HepG2 (cell line): Measurements from ENCODE around the gene SRXN1. TPM values are rescaled to one million over a fixed set of nuclear protein-coding genes. Genes with fewer than 3 reads are reported as not detected.
A peak's percentile ranks its signal among the peaks of the same experiment; 100 is the strongest.

ENCODE experiments used
- CENPX ChIP-seq: sonication (generic); formaldehyde crosslinking; IDR thresholded peaks from 2 replicates; pipeline ENCODE4 v1.9.0; 2021; ENCODE audit warnings: mild to moderate bottlenecking, missing genetic modification reagents, moderate library complexity
- EP300 ChIP-seq, 3 experiments: sonication (generic) in 1 of 3; formaldehyde crosslinking in 1 of 3; IDR thresholded peaks; 2 replicates each; pipeline versions ENCODE4 v1.5.1 to v1.6.1; 2011 to 2020; ENCODE audit warnings: low read depth in 2 of 3, low read length in 2 of 3, borderline replicate concordance in 1 of 3, improper control_type of control experiment in 1 of 3, mild to moderate bottlenecking in 1 of 3, missing genetic modification reagents in 1 of 3, moderate library complexity in 1 of 3
- FOXK2 ChIP-seq: fragments of 450-650 bp; IDR thresholded peaks from 2 replicates; pipeline ENCODE4 v1.6.1; 2016
- GABPA ChIP-seq, 2 experiments: IDR thresholded peaks; 2 replicates each; pipeline ENCODE4 v1.6.1; 2011 to 2016; ENCODE audit warnings: low read depth in 2 of 2, low read length in 1 of 2, missing biosample characterization in 1 of 2, missing genetic modification characterization in 1 of 2
- IRF2 ChIP-seq: IDR thresholded peaks from 2 replicates; pipeline ENCODE4 v1.6.1; 2018; ENCODE audit warnings: missing genetic modification reagents, missing compliant biosample characterization
- KDM5A ChIP-seq: fragments of 200-600 bp; sonication (generic); IDR thresholded peaks from 2 replicates; pipeline ENCODE4 v1.7.0; 2018; ENCODE audit warnings: antibody characterized with exemption, mild to moderate bottlenecking, low read length, borderline replicate concordance
- KDM6A ChIP-seq: IDR thresholded peaks from 2 replicates; pipeline ENCODE4 v1.6.1; 2016; ENCODE audit warnings: low read depth
- MBD4 ChIP-seq: IDR thresholded peaks from 2 replicates; pipeline ENCODE4 v1.6.1; 2012; ENCODE audit warnings: low read length, inconsistent platforms, borderline replicate concordance
- MEF2D ChIP-seq: sonication (generic); formaldehyde crosslinking; IDR thresholded peaks from 2 replicates; pipeline ENCODE4 v1.5.1; 2020; ENCODE audit warnings: mild to moderate bottlenecking, missing genetic modification reagents
- MZF1 ChIP-seq: sonication (generic); formaldehyde crosslinking; IDR thresholded peaks from 2 replicates; pipeline ENCODE4 v1.8.1; 2023; ENCODE audit warnings: mild to moderate bottlenecking, missing genetic modification reagents, borderline replicate concordance
- NFIB ChIP-seq: sonication (generic); formaldehyde crosslinking; IDR thresholded peaks from 2 replicates; pipeline ENCODE4 v1.9.0; 2021; ENCODE audit warnings: missing genetic modification reagents, mild to moderate bottlenecking, borderline replicate concordance
- PHF5A ChIP-seq: IDR thresholded peaks from one replicate; pipeline ENCODE4 v1.6.1; 2018; ENCODE audit warnings: low read depth, missing genetic modification reagents; ENCODE audit not compliant: unreplicated experiment
- RCOR2 ChIP-seq: IDR thresholded peaks from 2 replicates; pipeline ENCODE4 v1.6.1; 2016; ENCODE audit warnings: missing biosample characterization, missing genetic modification reagents
- SSRP1 ChIP-seq: IDR thresholded peaks from 2 replicates; pipeline ENCODE4 v1.6.1; 2016; ENCODE audit warnings: control low read depth
- SUZ12 ChIP-seq: fragments of 150-350 bp; IDR thresholded peaks from 2 replicates; pipeline ENCODE4 v1.6.1; 2014; ENCODE audit warnings: low read depth, low read length
- SYNCRIP ChIP-seq: fragments of 200-400 bp; formaldehyde crosslinking; IDR thresholded peaks from 2 replicates; pipeline ENCODE4 v1.6.1; 2018; ENCODE audit warnings: mild to moderate bottlenecking, low read depth, low read length; ENCODE audit not compliant: insufficient read depth
- TBX3 ChIP-seq: fragments of 450-650 bp; IDR thresholded peaks from 2 replicates; pipeline ENCODE4 v1.6.1; 2017; ENCODE audit warnings: antibody characterized with exemption, mild to moderate bottlenecking, inconsistent platforms, borderline replicate concordance
- THYN1 ChIP-seq: sonication (generic); formaldehyde crosslinking; IDR thresholded peaks from 2 replicates; pipeline ENCODE4 v1.8.1; 2023; ENCODE audit warnings: low read depth, mild to moderate bottlenecking, moderate library complexity, missing genetic modification reagents, borderline replicate concordance
- ZNF124 ChIP-seq: sonication (generic); formaldehyde crosslinking; IDR thresholded peaks from 2 replicates; pipeline ENCODE4 v1.4.0; 2020; ENCODE audit warnings: missing genetic modification reagents
- ZNF317 ChIP-seq: sonication (generic); formaldehyde crosslinking; IDR thresholded peaks from 2 replicates; pipeline ENCODE4 v1.5.0; 2020; ENCODE audit warnings: mild to moderate bottlenecking, missing genetic modification reagents
- ZNF33A ChIP-seq: sonication (generic); formaldehyde crosslinking; IDR thresholded peaks from 2 replicates; pipeline ENCODE4 v1.5.1; 2020; ENCODE audit warnings: missing genetic modification reagents, mild to moderate bottlenecking, moderate library complexity, borderline replicate concordance
- ZNF556 ChIP-seq: sonication (generic); formaldehyde crosslinking; IDR thresholded peaks from 2 replicates; pipeline ENCODE4 v1.4.0; 2020; ENCODE audit warnings: mild to moderate bottlenecking, missing genetic modification reagents, borderline replicate concordance
- ZNF572 ChIP-seq: sonication (generic); formaldehyde crosslinking; IDR thresholded peaks from 2 replicates; pipeline ENCODE4 v1.5.1; 2020; ENCODE audit warnings: mild to moderate bottlenecking, missing genetic modification reagents
- ZNF644 ChIP-seq: IDR thresholded peaks from 2 replicates; pipeline ENCODE4 v1.6.1; 2016; ENCODE audit warnings: low read depth
- ZNF749 ChIP-seq: sonication (generic); formaldehyde crosslinking; IDR thresholded peaks from 2 replicates; pipeline ENCODE4 v1.8.0; 2022; ENCODE audit warnings: mild to moderate bottlenecking, missing genetic modification reagents, moderate library complexity, borderline replicate concordance
- polyA plus RNA-seq, 8 experiments: library from polyadenylated mRNA; depleted of rRNA in 3 of 8; stranded (reverse) in 7 of 8; unstranded in 1 of 8; fragments of >200 nt; fragmentation: Illumina TruSeq in 4 of 8; extraction: Trizol in 4 of 8; gene quantifications; 2 replicates each; pipeline versions ENCODE4 v1.2.1 to v1.2.3, GENCODE V29; 2011 to 2016; ENCODE audit warnings: low read depth in 4 of 8, missing spikeins in 1 of 8, mixed read lengths in 1 of 8; ENCODE audit not compliant: insufficient read depth in 1 of 8
- total RNA-seq, 5 experiments: library from RNA; depleted of rRNA; stranded (reverse); fragments of >200 nt; fragmentation: Illumina TruSeq; extraction: Trizol; gene quantifications; 2 replicates each; pipeline ENCODE4 v1.2.3, GENCODE V29; 2016; ENCODE audit warnings: low read depth in 1 of 5
- TF ChIP-seq, protein P1 (sequence below): sonication (generic); formaldehyde crosslinking; IDR thresholded peaks from 2 replicates; pipeline ENCODE4 v1.5.1; 2020; ENCODE audit warnings: mild to moderate bottlenecking, missing genetic modification reagents, borderline replicate concordance

SRXN1 gene
- total and polyA plus RNA-seq, 2 of the 13 experiments (the other 11 are each of a cell fraction or from before 2014, with no cell fraction given): 29.9 to 87.7 TPM

DNA sequence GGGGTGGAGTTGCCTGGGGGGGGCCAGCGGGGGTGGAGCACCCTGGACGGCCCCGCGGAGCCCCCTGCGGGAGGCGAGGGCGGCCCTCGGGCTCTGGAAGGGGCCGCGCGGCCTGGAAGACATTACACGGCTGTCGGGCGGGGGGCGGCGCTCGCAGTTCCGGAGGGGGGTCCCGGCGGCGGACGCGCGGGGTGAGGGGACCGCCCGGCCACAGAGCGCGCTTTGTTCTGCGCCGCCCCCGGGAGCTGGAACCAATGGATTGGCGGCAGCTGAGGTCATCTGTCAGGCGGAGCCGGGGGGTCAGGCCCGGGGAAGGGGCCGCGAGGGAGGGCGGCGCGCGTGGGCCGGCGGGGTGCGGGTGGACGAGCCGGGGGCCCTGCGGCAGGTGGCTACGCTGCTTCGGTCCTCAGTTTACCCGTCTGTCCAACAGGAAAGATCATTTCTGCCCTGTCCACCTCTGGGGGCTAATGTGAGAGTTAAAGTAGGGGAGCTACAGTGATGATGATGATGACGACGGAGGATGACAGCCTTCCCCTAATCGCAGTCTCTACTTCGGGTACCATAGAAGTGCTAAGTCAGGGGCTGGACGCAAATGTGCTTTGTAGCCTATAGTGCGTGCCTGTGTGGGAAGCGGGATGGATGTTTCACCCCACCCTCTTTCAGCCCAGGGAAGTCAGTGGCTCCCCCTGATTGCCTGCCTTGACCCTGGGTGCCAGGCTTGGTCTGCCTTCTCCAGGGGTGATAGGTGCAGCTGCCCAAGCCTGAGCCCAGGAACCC is 10.4 kb downstream of the SRXN1 start (continued):
- TF ChIP-seq, protein P1, sequence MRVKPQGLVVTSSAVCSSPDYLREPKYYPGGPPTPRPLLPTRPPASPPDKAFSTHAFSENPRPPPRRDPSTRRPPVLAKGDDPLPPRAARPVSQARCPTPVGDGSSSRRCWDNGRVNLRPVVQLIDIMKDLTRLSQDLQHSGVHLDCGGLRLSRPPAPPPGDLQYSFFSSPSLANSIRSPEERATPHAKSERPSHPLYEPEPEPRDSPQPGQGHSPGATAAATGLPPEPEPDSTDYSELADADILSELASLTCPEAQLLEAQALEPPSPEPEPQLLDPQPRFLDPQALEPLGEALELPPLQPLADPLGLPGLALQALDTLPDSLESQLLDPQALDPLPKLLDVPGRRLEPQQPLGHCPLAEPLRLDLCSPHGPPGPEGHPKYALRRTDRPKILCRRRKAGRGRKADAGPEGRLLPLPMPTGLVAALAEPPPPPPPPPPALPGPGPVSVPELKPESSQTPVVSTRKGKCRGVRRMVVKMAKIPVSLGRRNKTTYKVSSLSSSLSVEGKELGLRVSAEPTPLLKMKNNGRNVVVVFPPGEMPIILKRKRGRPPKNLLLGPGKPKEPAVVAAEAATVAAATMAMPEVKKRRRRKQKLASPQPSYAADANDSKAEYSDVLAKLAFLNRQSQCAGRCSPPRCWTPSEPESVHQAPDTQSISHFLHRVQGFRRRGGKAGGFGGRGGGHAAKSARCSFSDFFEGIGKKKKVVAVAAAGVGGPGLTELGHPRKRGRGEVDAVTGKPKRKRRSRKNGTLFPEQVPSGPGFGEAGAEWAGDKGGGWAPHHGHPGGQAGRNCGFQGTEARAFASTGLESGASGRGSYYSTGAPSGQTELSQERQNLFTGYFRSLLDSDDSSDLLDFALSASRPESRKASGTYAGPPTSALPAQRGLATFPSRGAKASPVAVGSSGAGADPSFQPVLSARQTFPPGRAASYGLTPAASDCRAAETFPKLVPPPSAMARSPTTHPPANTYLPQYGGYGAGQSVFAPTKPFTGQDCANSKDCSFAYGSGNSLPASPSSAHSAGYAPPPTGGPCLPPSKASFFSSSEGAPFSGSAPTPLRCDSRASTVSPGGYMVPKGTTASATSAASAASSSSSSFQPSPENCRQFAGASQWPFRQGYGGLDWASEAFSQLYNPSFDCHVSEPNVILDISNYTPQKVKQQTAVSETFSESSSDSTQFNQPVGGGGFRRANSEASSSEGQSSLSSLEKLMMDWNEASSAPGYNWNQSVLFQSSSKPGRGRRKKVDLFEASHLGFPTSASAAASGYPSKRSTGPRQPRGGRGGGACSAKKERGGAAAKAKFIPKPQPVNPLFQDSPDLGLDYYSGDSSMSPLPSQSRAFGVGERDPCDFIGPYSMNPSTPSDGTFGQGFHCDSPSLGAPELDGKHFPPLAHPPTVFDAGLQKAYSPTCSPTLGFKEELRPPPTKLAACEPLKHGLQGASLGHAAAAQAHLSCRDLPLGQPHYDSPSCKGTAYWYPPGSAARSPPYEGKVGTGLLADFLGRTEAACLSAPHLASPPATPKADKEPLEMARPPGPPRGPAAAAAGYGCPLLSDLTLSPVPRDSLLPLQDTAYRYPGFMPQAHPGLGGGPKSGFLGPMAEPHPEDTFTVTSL (CRISPR knock-in tag): 0 out of 2 replicates have a peak, but pooled peaks have one; percentile 7
- TF ChIP-seq THYN1 (CRISPR knock-in tag) (no peak), PHF5A (CRISPR knock-in tag) (no peak), ZNF749 (CRISPR knock-in tag) (no peak), ZNF572 (CRISPR knock-in tag) (no peak), ZNF33A (CRISPR knock-in tag) (no peak), ZNF124 (CRISPR knock-in tag) (no peak), MEF2D (CRISPR knock-in tag) (no peak), GABPA (IDR thresholded peaks at IDR 0.05; ENCODE audit: low read depth, low read length) (no peak), GABPA (CRISPR knock-in tag; IDR thresholded peaks at IDR 0.05; ENCODE audit: low read depth) (no peak), RCOR2 (no peak), TBX3 (no peak), ZNF644 (CRISPR knock-in tag) (no peak), SSRP1 (CRISPR knock-in tag) (no peak), IRF2 (CRISPR knock-in tag) (no peak; the same call in 1 of the 2 replicates), NFIB (CRISPR knock-in tag) (no peak), KDM5A (no peak), CENPX (CRISPR knock-in tag) (no peak), ZNF317 (CRISPR knock-in tag) (no peak), MBD4 (no peak), EP300 (IDR thresholded peaks at IDR 0.05; ENCODE audit: low read depth in 2 of 2, low read length in 2 of 2) (peak in 1 of 2 experiments; percentile 54; a peak in 1 of 4 replicates), EP300 (CRISPR knock-in tag; IDR thresholded peaks at IDR 0.05; ENCODE audit: borderline replicate concordance) (peak; percentile 42), SUZ12 (no peak), FOXK2 (no peak), KDM6A (CRISPR knock-in tag) (no peak), SYNCRIP (no peak), MZF1 (CRISPR knock-in tag) (no peak), ZNF556 (CRISPR knock-in tag) (no peak; the same call in 1 of the 2 replicates)
